Measurements from ENCODE around the gene CTSK. TPM values are rescaled to one million over a fixed set of nuclear protein-coding genes. Genes with fewer than 3 reads are reported as not detected.

CTSK gene
- polyA plus RNA-seq, 1 of the 3 experiments (the other 2 are of a cell fraction), result 6.3 TPM

DNA sequence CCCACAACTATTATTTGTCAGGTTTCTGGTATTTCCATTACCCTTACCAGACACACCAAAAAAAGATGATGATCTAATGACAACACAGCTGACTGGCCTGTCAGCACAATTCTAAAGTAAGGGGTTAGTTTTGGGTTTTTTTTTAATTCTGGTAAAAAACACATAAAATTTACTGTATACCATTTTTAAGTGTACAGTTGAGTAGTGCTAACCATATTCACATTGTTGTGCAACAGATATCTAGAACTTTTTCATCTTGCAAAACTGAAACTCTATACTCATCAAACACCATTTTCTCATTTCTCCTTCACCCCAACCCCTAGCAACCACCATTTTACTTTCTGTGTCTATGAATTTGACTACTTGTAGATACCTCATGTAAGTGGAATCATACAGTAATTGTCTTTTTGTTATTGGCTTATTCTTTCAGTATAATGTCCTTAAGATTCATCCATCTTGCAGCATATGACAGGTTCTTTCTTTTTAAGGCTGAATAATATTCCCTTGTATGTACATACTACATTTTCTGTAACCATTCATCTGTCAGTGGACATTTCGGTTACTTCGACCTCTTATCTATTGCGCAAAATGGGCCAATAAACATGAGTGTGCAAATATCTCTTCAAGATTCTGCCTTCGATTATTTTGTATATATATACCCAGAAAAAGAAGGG, 38.5 kb upstream of the CTSK start (continued):
- TF ChIP-seq, protein P1, sequence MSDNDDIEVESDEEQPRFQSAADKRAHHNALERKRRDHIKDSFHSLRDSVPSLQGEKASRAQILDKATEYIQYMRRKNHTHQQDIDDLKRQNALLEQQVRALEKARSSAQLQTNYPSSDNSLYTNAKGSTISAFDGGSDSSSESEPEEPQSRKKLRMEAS (IDR thresholded peaks at IDR 0.05; ENCODE audit: low read depth), result no peak

DNA sequence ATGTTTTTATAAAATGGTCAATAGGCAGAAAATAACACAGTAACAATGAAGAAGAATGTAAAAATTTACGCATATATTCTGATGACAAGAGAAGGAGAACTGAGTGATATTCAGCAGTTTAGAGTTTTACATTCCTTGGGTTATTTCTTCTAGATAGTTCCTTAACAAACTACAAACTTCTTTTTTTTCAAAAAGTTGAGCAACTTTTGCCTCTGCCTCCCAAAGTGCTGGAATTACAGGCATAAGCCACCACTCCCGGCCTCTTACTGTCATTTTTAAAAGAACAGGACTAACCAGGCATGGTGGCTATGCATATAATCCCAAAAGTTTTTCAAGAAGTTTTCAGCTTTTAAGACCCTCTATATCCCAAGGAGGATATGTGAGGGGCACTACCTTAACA, 35.4 kb upstream of the CTSK start:
- DNase-seq, result no peak
- POLR2A ChIA-PET, result no interaction called here
- Histone ChIP-seq H3K36me3 (replicated peaks in 1 of 2; ENCODE audit: control insufficient read depth in 1 of 2, insufficient read depth in 2 of 2, low read length in 1 of 2) (peaks cover 34 to 38% of the 10 kb centered on the region in 2 experiments), H3K27me3 (ENCODE audit: insufficient read depth) (no peaks in the 10 kb centered on the region), H3F3A (replicated peaks; ENCODE audit: insufficient read depth) (peaks cover 5% of the 10 kb centered on the region), H3K4me3 (ENCODE audit: low read depth in 2 of 2, low read length in 1 of 2) (no peak overlapping the region), H3K27ac (ENCODE audit: low read depth in 2 of 2, low read length in 1 of 2) (no peak overlapping the region), H2AFZ (ENCODE audit: low read depth) (no peak overlapping the region), H4K20me1 (ENCODE audit: insufficient read depth) (no peaks in the 10 kb centered on the region), H3K4me2 (no peak overlapping the region), H3K9me3 (no peaks in the 10 kb centered on the region), H3K4me1 (ENCODE audit: control insufficient read depth in 1 of 2, insufficient read depth in 2 of 2, low read depth in 1 of 2, low read length in 1 of 2) (no peaks in the 10 kb centered on the region), H3K9me2 (no peaks in the 10 kb centered on the region), H3K9ac (no peak overlapping the region), H3K79me2 (ENCODE audit: insufficient read depth) (no peaks in the 10 kb centered on the region)
- 99% methylated on average over 2 of the region's 2 CpGs for WGBS (ENCODE audit: low lambda C conversion rate)
- CTCF ChIA-PET, result interaction anchor here (1.1 to 1.2 kb wide), 2 partner anchors 14 to 16 kb away, joined by 3 to 5 read pairs; no protein-coding TSS in a partner anchor
- TF ChIP-seq GABPA (IDR thresholded peaks at IDR 0.05; ENCODE audit: low read depth), result no peak
- no peak for TF ChIP-seq EZH2phosphoT487 (IDR thresholded peaks at IDR 0.05; ENCODE audit: borderline replicate concordance, low read depth)
- TF ChIP-seq, protein P2, sequence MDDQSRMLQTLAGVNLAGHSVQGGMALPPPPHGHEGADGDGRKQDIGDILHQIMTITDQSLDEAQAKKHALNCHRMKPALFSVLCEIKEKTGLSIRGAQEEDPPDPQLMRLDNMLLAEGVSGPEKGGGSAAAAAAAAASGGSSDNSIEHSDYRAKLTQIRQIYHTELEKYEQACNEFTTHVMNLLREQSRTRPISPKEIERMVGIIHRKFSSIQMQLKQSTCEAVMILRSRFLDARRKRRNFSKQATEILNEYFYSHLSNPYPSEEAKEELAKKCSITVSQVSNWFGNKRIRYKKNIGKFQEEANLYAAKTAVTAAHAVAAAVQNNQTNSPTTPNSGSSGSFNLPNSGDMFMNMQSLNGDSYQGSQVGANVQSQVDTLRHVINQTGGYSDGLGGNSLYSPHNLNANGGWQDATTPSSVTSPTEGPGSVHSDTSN (IDR thresholded peaks at IDR 0.05), result no peak
- TF ChIP-seq ELF1 (IDR thresholded peaks at IDR 0.05), result no peak
- no peak for TF ChIP-seq FOSL2 (IDR thresholded peaks at IDR 0.05; ENCODE audit: borderline replicate concordance, low read depth)
- TF ChIP-seq NFIC (IDR thresholded peaks at IDR 0.05; ENCODE audit: borderline replicate concordance), result no peak
- TF ChIP-seq YY1 (IDR thresholded peaks at IDR 0.05; ENCODE audit: low read depth), result no peak
- no peak for TF ChIP-seq MEF2A (IDR thresholded peaks at IDR 0.05; ENCODE audit: borderline replicate concordance, low read depth)
- TF ChIP-seq NRF1 (IDR thresholded peaks at IDR 0.05; ENCODE audit: low read depth, low read length), result no peak
- no peak for TF ChIP-seq GATA2 (CRISPR knock-in tag; IDR thresholded peaks at IDR 0.05)

DNA sequence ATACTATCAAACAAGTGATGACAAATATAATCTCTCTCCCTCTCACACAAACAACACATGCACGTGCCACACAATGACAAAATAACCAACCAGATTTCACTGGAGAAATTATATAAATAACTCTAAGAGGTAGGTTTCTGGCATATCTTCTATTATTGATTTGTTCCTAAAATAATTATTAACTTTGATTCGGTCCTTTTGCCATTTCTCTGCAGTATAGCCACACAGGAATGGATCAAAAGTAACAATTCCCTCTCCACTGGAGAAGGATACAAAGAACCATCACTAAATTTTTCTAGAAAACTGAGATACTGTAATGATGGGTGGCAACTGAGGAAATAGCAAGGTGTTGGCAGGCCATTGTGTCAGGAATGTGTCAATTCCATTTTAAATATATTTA, 34.9 kb upstream of the CTSK start:
- no peak for DNase-seq
- Histone ChIP-seq H4K20me1 (ENCODE audit: insufficient read depth) (no peaks in the 10 kb centered on the region), H3K27me3 (ENCODE audit: insufficient read depth) (no peaks in the 10 kb centered on the region), H3K4me2 (no peak overlapping the region), H3K36me3 (replicated peaks in 1 of 2; ENCODE audit: control insufficient read depth in 1 of 2, insufficient read depth in 2 of 2, low read length in 1 of 2) (peaks cover 36 to 38% of the 10 kb centered on the region in 2 experiments), H3K4me1 (ENCODE audit: control insufficient read depth in 1 of 2, insufficient read depth in 2 of 2, low read depth in 1 of 2, low read length in 1 of 2) (no peaks in the 10 kb centered on the region), H3K4me3 (ENCODE audit: low read depth in 2 of 2, low read length in 1 of 2) (no peak overlapping the region), H3K9me2 (no peaks in the 10 kb centered on the region), H2AFZ (ENCODE audit: low read depth) (no peak overlapping the region), H3K9ac (no peak overlapping the region), H3F3A (replicated peaks; ENCODE audit: insufficient read depth) (peaks cover 4% of the 10 kb centered on the region), H3K27ac (ENCODE audit: low read depth in 2 of 2, low read length in 1 of 2) (no peak overlapping the region), H3K79me2 (ENCODE audit: insufficient read depth) (no peaks in the 10 kb centered on the region), H3K9me3 (no peaks in the 10 kb centered on the region)
- ChIA-PET POLR2A (no interaction called here), CTCF (interaction anchor here (1.1 kb wide), 1 partner anchor 15 kb away, joined by 3 read pairs; no protein-coding TSS in a partner anchor)
- 74% methylated on average over 2 of the region's 2 CpGs for WGBS (ENCODE audit: low lambda C conversion rate)
- TF ChIP-seq GABPA (IDR thresholded peaks at IDR 0.05; ENCODE audit: low read depth) (no peak), NRF1 (IDR thresholded peaks at IDR 0.05; ENCODE audit: low read depth, low read length) (no peak), CHD2 (IDR thresholded peaks at IDR 0.05; ENCODE audit: low read length, partially characterized antibody) (no peak), RXRA (IDR thresholded peaks at IDR 0.05; ENCODE audit: borderline replicate concordance, low read depth) (no peak), RAD21 (IDR thresholded peaks at IDR 0.05; ENCODE audit: low read length) (no peak), ELF1 (IDR thresholded peaks at IDR 0.05) (no peak)
- TF ChIP-seq, protein P3, sequence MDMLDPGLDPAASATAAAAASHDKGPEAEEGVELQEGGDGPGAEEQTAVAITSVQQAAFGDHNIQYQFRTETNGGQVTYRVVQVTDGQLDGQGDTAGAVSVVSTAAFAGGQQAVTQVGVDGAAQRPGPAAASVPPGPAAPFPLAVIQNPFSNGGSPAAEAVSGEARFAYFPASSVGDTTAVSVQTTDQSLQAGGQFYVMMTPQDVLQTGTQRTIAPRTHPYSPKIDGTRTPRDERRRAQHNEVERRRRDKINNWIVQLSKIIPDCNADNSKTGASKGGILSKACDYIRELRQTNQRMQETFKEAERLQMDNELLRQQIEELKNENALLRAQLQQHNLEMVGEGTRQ (IDR thresholded peaks at IDR 0.05; ENCODE audit: borderline replicate concordance, low read depth, low read length), result no peak
- TF ChIP-seq, protein P4, sequence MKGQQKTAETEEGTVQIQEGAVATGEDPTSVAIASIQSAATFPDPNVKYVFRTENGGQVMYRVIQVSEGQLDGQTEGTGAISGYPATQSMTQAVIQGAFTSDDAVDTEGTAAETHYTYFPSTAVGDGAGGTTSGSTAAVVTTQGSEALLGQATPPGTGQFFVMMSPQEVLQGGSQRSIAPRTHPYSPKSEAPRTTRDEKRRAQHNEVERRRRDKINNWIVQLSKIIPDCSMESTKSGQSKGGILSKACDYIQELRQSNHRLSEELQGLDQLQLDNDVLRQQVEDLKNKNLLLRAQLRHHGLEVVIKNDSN (IDR thresholded peaks at IDR 0.05; ENCODE audit: borderline replicate concordance, low read depth), result no peak
- TF ChIP-seq, protein P5, sequence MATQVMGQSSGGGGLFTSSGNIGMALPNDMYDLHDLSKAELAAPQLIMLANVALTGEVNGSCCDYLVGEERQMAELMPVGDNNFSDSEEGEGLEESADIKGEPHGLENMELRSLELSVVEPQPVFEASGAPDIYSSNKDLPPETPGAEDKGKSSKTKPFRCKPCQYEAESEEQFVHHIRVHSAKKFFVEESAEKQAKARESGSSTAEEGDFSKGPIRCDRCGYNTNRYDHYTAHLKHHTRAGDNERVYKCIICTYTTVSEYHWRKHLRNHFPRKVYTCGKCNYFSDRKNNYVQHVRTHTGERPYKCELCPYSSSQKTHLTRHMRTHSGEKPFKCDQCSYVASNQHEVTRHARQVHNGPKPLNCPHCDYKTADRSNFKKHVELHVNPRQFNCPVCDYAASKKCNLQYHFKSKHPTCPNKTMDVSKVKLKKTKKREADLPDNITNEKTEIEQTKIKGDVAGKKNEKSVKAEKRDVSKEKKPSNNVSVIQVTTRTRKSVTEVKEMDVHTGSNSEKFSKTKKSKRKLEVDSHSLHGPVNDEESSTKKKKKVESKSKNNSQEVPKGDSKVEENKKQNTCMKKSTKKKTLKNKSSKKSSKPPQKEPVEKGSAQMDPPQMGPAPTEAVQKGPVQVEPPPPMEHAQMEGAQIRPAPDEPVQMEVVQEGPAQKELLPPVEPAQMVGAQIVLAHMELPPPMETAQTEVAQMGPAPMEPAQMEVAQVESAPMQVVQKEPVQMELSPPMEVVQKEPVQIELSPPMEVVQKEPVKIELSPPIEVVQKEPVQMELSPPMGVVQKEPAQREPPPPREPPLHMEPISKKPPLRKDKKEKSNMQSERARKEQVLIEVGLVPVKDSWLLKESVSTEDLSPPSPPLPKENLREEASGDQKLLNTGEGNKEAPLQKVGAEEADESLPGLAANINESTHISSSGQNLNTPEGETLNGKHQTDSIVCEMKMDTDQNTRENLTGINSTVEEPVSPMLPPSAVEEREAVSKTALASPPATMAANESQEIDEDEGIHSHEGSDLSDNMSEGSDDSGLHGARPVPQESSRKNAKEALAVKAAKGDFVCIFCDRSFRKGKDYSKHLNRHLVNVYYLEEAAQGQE (IDR thresholded peaks at IDR 0.05; ENCODE audit: low read depth, low read length), result no peak
